GM20431 (cell line): ENCODE measurements around the gene TCL1B.

Experiments
- in situ Hi-C: fragments of 300-500 bp; cut with MseI, MboI; formaldehyde crosslinking; loops from one replicate; pipeline ENCODE4 v1.15.0; 2020; ENCODE audit warnings: low sequenced_read_pairs; ENCODE audit not compliant: unreplicated experiment

Gene TCL1B

DNA sequence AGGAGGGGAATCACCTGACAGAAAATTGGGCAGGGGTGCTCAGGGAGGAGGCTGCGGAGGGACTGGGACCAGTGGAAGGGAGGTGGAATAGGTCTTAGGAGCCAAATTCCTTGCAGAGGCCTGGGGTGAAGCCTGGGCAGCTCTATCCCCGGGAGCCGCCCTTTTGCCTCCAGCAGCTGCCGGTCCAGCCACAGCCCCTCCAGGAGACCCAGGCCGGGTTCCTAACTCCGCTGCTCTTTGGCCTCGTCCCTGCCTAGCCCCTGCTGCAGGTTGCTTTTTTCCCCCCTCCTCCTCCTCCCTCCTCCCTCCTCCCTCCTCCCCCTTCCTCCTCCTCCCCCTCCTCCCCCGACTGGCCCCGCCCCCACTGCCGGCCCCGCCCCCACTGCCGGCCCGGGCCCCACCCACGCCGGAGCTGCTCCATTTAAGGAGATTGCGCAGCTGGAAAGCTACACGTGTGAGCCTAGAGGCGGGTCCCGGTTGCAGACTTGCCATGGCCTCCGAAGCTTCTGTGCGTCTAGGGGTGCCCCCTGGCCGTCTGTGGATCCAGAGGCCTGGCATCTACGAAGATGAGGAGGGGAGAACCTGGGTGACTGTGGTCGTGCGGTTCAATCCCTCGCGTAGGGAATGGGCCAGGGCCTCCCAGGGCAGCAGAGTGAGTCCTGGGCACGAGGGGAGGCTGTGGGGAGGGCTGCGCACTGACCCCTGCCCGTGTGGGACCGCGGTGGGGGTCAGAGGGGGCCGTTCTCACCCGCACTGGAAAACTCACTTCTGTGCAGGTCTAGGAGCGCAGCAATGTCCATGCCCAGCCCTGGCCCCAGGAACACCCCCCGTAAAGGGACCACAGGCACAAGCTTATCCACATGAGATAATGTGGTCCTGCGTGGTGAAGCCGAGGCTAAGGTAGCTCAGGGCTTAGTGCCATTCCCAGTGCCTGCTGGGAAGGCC lies at the start of gene TCL1B:
TSS of gene TCL1B (plus strand) at position 449 of the 945 bp plus-strand sequence. CDS start at position 491, 42 bp downstream.
- in situ Hi-C loops: no loop called here

DNA sequence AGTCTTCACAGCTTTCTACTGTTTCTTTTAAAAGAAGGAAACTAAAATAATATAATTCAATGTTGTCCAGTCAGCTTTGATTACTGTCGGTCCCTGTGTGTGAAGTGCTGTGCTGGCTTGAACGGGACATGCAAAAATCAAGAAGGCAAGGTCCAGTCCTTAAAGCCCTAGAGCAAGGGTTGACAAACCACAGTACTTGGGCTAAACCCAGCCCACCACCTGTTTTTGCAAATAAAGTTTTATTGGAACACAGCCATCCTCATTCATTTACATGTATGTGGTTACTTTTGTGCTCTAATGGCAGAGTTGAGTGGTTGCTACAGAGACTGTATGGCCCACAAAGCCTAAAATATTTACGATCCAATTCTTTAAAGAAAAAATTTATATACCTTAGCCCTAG lies 41.2 kb upstream of the TCL1B start:
- in situ Hi-C loops: no loop called here

DNA sequence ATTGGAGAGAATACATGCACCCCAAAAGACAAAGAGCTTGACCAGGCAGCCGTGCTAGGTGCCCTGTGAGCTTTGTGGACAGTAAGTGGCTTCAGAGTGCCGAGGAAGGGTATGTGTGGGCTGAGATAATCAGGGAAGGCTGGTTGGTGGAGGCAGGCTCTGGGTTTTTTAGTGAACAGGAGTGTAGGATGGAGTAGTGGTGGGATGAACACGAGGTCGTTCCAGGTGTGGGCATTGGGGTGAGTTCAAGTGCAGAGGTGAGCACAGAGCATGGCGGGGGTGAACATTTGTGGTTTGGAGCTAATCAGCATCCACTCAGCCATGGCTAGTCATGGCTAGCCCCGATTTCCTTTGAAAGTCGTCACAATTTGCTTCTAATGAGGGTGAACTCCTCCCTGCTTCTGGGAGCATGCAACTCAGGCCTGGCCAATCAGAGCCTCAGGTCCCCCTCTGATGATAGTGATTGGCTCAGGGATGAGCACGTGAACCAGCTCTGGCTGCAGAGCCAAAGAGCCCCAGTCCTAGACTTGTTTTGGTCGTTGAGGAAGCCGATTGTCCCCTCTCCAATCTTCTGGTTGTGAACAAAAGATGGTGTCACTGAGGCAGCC lies 40.7 kb upstream of the TCL1B start:
- in situ Hi-C loops: no loop called here

DNA sequence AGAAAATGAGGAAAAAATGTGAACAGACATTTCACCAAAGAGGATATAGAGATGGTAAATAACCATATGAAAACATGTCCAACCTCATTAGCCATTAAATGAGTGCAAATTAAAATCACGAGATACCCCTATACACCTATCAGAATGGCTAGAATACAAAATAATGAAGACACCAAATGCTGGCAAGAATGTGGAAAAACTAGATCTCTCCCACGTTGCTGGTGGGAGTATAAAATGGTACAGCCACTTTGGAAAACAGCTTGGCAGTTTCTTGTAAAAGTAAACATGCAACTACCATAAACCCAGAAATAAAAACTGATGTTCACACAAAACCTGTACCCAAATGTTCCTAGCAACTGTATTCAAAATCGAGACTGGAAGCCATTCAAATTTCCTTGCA lies 38.3 kb upstream of the TCL1B start:
- in situ Hi-C loops: no loop called here

- in situ Hi-C loops: no loop called here
Measured at GRCh38 chr14:95649230-95649629, 37.0 kb upstream of the TCL1B start.

DNA sequence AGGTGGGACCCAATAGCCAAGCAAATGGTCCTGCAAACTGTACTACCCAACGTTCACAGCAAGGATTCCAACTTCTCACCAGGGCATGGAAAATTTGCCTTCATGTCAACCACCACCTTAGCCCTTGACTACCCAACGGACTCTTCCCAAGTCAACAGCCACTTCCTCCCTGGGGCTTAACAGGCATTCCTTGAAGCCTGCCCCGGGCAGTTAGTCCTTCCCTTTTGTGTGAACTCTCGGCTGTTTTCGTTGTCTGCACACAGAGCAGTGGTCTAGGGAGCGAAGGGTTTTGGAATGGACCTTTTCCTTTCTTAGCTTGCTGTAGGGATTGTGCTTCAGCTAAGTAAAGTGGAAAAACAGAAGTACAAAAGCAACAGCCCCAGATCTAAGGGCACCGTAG lies 35.2 kb upstream of the TCL1B start:
- in situ Hi-C loops: no loop called here

DNA sequence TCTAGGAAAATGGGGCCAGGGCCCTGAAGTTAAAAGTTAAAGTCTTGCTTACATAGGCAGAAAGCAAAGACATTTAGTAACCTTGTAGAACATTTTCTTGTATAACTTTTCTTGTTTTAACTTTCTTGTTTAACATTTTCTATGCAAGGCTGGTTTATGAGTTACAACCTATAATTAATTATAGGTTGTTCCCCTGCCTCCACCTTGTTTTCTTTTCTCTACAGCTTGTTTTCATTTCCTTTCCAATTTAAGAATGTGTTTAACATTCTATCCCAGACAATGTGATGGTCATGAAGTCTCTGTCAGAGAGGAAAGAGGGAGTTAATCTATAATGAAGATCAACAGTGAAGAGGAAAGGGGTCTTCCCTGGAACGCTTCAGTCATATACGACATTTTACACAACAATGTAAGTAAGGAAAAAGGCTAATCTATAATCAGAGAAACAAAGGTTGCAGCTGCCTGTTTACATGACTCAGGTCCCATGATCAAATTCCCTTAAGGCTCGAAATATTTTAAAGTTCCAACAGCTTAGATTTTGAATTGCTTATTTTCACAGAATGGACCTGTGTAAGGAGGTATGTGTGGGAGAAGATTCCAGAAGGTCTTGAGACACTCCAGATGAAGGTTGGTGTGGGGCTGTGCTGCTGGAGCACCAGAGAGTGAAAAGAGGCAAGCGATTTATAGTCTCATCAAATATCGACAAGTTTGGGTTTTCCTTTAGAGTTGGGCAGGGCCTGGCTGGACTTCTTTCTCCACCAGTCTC lies 34.2 kb upstream of the TCL1B start:
- in situ Hi-C loops: no loop called here

DNA sequence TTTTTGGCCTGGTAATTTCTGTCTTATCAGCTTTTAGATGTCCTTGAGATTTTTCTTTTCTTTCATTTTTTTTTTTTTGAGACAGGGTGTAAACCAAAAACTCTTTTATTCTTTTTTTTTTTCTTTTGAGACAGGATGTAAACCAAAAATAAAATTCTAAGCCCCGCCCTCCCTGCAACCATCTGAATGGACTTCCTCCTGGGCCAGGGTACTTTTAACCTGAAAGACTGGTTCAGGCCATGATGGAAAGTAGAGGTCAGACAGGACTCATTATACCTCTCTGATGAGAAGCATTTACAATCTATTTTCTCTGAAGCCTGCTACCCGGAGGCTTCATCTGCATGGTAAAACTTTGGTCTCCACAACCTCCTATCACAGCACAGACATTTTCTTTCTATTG lies 33.5 kb upstream of the TCL1B start:
- in situ Hi-C loops: no loop called here

DNA sequence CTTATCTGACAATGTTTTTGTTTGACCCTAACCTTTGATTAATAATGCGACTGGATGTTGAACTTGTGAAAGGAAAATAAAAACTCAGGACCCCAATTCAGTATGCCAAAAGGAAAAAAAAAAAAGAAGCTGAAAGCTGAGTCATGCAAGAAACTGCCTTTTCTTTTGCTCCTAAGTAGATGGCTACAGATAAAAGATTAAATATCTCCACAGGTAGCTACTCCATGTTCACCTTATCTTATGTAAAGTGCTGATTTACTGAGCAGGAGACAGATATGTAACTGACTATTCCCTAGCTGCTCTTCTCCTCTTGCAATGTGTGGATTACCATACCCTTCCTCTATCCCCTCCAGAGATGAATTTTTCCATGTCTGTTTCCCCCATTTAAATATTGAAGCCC lies 30.8 kb upstream of the TCL1B start:
- in situ Hi-C loops: no loop called here

GRCh38 chr14:95656634-95657033 lies 29.6 kb upstream of the TCL1B start:
- in situ Hi-C loops: no loop called here

DNA sequence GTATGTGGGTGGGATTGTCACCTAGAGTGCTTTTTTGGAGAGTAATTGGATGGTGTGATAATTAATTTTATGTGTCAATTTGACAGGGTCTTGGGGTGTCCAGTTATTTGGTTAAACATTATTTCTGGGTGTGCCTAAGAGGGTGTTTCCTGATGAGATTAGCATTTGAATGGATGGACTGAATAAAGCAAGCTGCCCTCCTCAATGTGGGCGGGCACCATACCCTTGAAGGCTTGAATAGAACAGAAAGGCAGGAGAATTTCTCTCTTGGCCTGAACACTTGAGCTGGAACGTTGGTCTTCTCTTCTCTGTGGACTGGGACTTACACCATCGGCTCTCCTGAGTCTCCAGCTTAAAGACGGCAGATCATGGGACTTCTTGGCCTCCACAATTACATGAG lies 28.8 kb upstream of the TCL1B start:
- in situ Hi-C loops: no loop called here

DNA sequence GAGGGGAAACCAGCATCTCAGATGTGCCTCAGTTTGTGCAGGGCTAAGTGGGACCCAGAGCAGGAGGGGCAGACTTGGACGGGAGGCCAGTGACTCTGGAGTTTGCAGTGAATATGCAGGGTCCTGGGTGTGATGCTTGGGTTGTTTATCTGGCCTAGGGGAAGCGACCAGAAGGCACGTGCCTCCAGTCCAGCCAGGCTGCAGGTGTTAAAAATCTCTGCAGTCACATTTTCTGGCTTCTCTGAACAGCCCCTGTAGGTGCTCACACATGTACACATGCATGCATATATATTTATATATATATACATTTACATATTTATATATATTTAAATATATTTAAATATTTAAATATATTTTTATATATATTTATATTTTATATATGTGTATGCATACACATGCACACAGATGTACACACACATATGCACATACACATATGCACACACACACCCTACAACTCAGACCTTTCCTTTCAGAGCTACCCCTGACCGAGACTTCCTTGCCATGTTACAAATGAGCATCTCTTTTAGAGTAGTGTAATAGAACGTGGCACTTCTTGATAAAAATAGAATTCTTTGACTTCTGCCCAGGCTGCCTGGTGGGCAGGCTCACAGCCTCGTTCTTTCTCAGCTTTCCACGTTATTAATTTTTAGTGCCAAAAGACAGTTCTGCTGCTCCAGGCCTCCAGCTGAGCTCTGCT lies 26.8 kb upstream of the TCL1B start:
- in situ Hi-C loops: no loop called here

- in situ Hi-C loops: no loop called here
Measured at GRCh38 chr14:95659990-95660385, 26.2 kb upstream of the TCL1B start.

GRCh38 chr14:95660651-95661515 lies 25.3 kb upstream of the TCL1B start:
- in situ Hi-C loops: no loop called here

GRCh38 chr14:95662376-95663186 lies 23.6 kb upstream of the TCL1B start:
- in situ Hi-C loops: no loop called here

GRCh38 chr14:95663226-95663797 lies 22.9 kb upstream of the TCL1B start:
- in situ Hi-C loops: no loop called here

DNA sequence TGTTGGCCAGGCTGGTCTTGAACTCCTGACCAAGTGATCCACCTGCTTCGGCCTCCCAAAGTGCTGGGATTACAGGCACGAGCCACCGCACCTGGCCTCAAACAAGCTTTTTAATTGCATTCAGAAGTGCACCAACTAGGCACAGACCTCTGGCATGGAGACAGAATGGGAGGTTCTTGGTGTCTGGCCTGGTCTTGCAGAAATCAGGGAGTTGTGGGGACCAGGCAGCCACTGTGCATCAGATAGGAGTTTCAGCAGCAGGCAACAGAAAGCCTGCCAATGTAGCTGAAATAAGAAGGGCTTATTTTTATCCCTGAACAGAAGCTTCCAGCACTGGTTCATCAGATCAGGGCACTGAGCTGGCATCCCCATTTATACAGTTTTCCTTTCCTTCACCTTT lies 22.2 kb upstream of the TCL1B start:
- in situ Hi-C loops: no loop called here

- in situ Hi-C loops: no loop called here
Measured at GRCh38 chr14:95664546-95664945, 21.7 kb upstream of the TCL1B start.
